Effector CD8-positive, alpha-beta T cell (primary cell): ENCODE results near the gene SOX6.

Experiments used
- DNase-seq: peaks from one replicate; lab custom pipeline; 2025; lab: John Stamatoyannopoulos, UW

The SOX6 gene

GRCh38 chr11:16364254-16364653 lies 7.9 kb upstream of the SOX6 start:
- DNase-seq: no peak

- DNase-seq: no peak
Observed at GRCh38 chr11:16363706-16364105, 7.4 kb upstream of the SOX6 start.

GRCh38 chr11:16361108-16361865 lies 4.9 kb upstream of the SOX6 start:
- no peak for DNase-seq

- no peak for DNase-seq
Observed at GRCh38 chr11:16359369-16359768, 3.0 kb upstream of the SOX6 start.

- no peak for DNase-seq
Observed at GRCh38 chr11:16358726-16359125, 2.4 kb upstream of the SOX6 start.

- no peak for DNase-seq
Observed at GRCh38 chr11:16357775-16358174, 1.4 kb upstream of the SOX6 start.

GRCh38 chr11:16356761-16357393 lies 531 bp upstream of the SOX6 start:
- DNase-seq: no peak

- DNase-seq: no peak
Observed at GRCh38 chr11:16352707-16353106, 3.6 kb downstream of the SOX6 start.

- no peak for DNase-seq
Observed at GRCh38 chr11:16350125-16350524, 6.2 kb downstream of the SOX6 start.

- no peak for DNase-seq
Observed at GRCh38 chr11:16347928-16348685, 8.2 kb downstream of the SOX6 start.

GRCh38 chr11:16346975-16347374 lies 9.4 kb downstream of the SOX6 start:
- DNase-seq: no peak

GRCh38 chr11:16341853-16342252 lies 14.5 kb downstream of the SOX6 start:
- no peak for DNase-seq

GRCh38 chr11:16338393-16338792 lies 18.0 kb downstream of the SOX6 start:
- no peak for DNase-seq

- DNase-seq: no peak
Observed at GRCh38 chr11:16337421-16338213, 18.7 kb downstream of the SOX6 start.

GRCh38 chr11:16336721-16337120 lies 19.6 kb downstream of the SOX6 start:
- no peak for DNase-seq

- no peak for DNase-seq
Observed at GRCh38 chr11:16336204-16336603, 20.1 kb downstream of the SOX6 start.

- DNase-seq: no peak
Observed at GRCh38 chr11:16335236-16335962, 20.9 kb downstream of the SOX6 start.

- DNase-seq: no peak
Observed at GRCh38 chr11:16326679-16327297, 29.6 kb downstream of the SOX6 start.

GRCh38 chr11:16322190-16322589 lies 34.2 kb downstream of the SOX6 start:
- DNase-seq: no peak

- DNase-seq: no peak
Observed at GRCh38 chr11:16321148-16321547, 35.2 kb downstream of the SOX6 start.

- DNase-seq: no peak
Observed at GRCh38 chr11:16318320-16318719, 38.0 kb downstream of the SOX6 start.
